ENCODE measurements around the gene TBX4. TPM values are rescaled to one million over a fixed set of nuclear protein-coding genes. Genes with fewer than 3 reads are reported as not detected.

Gene TBX4
- total and polyA plus RNA-seq, 2 of the 13 experiments (the other 11 are each of a cell fraction or from before 2014, with no cell fraction given) = 0.11 to 1.1 TPM

DNA sequence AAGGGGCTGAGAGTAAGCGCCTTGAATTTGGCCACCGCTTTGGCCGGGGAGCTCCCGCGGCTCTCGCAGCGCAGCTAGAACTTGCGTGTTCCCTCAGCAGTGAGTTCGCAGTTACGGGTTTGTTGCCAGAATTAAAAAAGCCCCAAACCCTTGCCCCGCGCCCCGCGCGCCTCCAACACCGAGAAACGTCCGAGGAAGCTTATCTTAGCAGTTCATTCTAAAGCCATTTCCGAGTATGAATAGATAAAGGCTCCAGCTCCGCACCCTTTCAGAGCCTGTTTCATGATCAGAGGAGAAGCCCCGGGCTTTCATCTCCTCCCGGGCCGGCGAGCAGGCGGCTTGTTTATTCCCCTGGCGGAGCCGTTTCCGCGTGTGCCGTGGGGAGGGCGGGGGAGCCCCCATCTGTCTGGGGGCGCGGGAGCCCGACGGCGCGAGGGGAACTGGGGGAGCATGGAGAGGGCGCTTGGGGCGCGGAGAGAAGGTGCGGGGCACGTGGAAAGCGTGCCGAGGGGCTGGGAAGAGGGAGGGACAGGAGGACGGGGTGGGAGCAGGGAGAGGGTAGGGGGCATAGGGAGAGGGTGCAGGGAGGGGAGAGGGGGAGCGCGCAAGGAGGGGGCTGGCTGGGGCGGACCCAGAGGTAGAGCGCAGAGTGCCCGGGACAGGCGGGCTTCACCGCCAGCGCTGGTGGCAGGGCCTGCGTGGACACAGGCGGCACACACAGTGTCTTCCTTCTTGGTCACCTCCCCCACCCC is 9.9 kb downstream of the TBX4 start (continued):
- no peak for TF ChIP-seq HIVEP1 (CRISPR knock-in tag; IDR thresholded peaks at IDR 0.05)
- no peak for TF ChIP-seq ZNF879 (CRISPR knock-in tag; IDR thresholded peaks at IDR 0.05)
- no peak for TF ChIP-seq ZNF766 (CRISPR knock-in tag; IDR thresholded peaks at IDR 0.05; ENCODE audit: borderline replicate concordance)
- peak; percentile 54; the same call in 1 of the 2 replicates for TF ChIP-seq TCF7 (IDR thresholded peaks at IDR 0.05; ENCODE audit: low read depth)
- no peak for TF ChIP-seq FOXC1 (CRISPR knock-in tag; IDR thresholded peaks at IDR 0.05; ENCODE audit: borderline replicate concordance)
- TF ChIP-seq ZNF260 (CRISPR knock-in tag; IDR thresholded peaks at IDR 0.05; ENCODE audit: borderline replicate concordance, low read depth) = no peak
- no peak for TF ChIP-seq ZNF431 (CRISPR knock-in tag; IDR thresholded peaks at IDR 0.05; ENCODE audit: borderline replicate concordance, low read depth)
- TF ChIP-seq NFYC (CRISPR knock-in tag; IDR thresholded peaks at IDR 0.05) = no peak
- no peak for TF ChIP-seq FOXO1 (CRISPR knock-in tag; IDR thresholded peaks at IDR 0.05)
- 0 out of 2 replicates have a peak, but pooled peaks have one; percentile 15 for TF ChIP-seq RARA (CRISPR knock-in tag; IDR thresholded peaks at IDR 0.05)
- TF ChIP-seq HMG20A (CRISPR knock-in tag; IDR thresholded peaks at IDR 0.05; ENCODE audit: borderline replicate concordance) = no peak
- TF ChIP-seq ZNF614 (CRISPR knock-in tag; IDR thresholded peaks at IDR 0.05; ENCODE audit: borderline replicate concordance) = no peak
- no peak for TF ChIP-seq ZNF343 (CRISPR knock-in tag; IDR thresholded peaks at IDR 0.05)
- TF ChIP-seq ETV5 (CRISPR knock-in tag; IDR thresholded peaks at IDR 0.05; ENCODE audit: borderline replicate concordance) = peak; percentile 29; the same call in 1 of the 2 replicates
- no peak for TF ChIP-seq ZNF747 (CRISPR knock-in tag; IDR thresholded peaks at IDR 0.05; ENCODE audit: borderline replicate concordance)
- TF ChIP-seq ZNF704 (CRISPR knock-in tag; IDR thresholded peaks at IDR 0.05; ENCODE audit: borderline replicate concordance) = no peak
- no peak for TF ChIP-seq CREB3 (CRISPR knock-in tag; IDR thresholded peaks at IDR 0.05)
- no peak for TF ChIP-seq MBD4 (IDR thresholded peaks at IDR 0.05; ENCODE audit: borderline replicate concordance, low read length)
- no peak for TF ChIP-seq TRIM24 (CRISPR knock-in tag; IDR thresholded peaks at IDR 0.05)
- no peak for TF ChIP-seq SIN3A (IDR thresholded peaks at IDR 0.05; ENCODE audit: borderline replicate concordance, low read depth, low read length)
- peak; percentile 28; the same call in 1 of the 2 replicates for TF ChIP-seq ZBTB38 (CRISPR knock-in tag; IDR thresholded peaks at IDR 0.05)
- TF ChIP-seq ZNF17 (CRISPR knock-in tag; IDR thresholded peaks at IDR 0.05) = no peak
- no peak for TF ChIP-seq CHD2 (IDR thresholded peaks at IDR 0.05; ENCODE audit: low read depth, low read length)
- no peak for TF ChIP-seq ZNF124 (CRISPR knock-in tag; IDR thresholded peaks at IDR 0.05)
- TF ChIP-seq CREB1 (IDR thresholded peaks at IDR 0.05) = no peak
- TF ChIP-seq CREB1 (CRISPR knock-in tag; IDR thresholded peaks at IDR 0.05) = no peak
- TF ChIP-seq ZNF224 (CRISPR knock-in tag; IDR thresholded peaks at IDR 0.05) = no peak
- TF ChIP-seq TARDBP (CRISPR knock-in tag; IDR thresholded peaks at IDR 0.05) = no peak
- TF ChIP-seq MAF1 (CRISPR knock-in tag; IDR thresholded peaks at IDR 0.05; ENCODE audit: borderline replicate concordance) = no peak
- no peak for TF ChIP-seq ZNF44 (CRISPR knock-in tag; IDR thresholded peaks at IDR 0.05)
- no peak for TF ChIP-seq JARID2 (CRISPR knock-in tag; IDR thresholded peaks at IDR 0.05; ENCODE audit: insufficient replicate concordance)
- TF ChIP-seq ONECUT2 (CRISPR knock-in tag; IDR thresholded peaks at IDR 0.05) = peak; percentile 5; the same call in 1 of the 2 replicates
- no peak for TF ChIP-seq ZNF292 (CRISPR knock-in tag; IDR thresholded peaks at IDR 0.05; ENCODE audit: borderline replicate concordance, low read depth)

Measured in HepG2 (cell line).